Omental fat pad (tissue), 4 donors: Measurements from ENCODE around the gene SYNJ2. TPM values are rescaled to one million over a fixed set of nuclear protein-coding genes. Genes with fewer than 3 reads are reported as not detected.

Experiments used
- ATAC-seq: fragments of 150-250 bp; one replicate; pipeline ENCODE4 v1.9.1; 2016; ENCODE audit warnings: mild to moderate bottlenecking, moderate library complexity; ENCODE audit not compliant: low FRiP score
- DNase-seq: peaks from one replicate; pipeline ENCODE4 v3.0.0-alpha.2; 2019; ENCODE audit warnings: low spot score
- total RNA-seq, 4 donors: library from RNA; depleted of rRNA; stranded (reverse); fragments of >200 nt; gene quantifications; one replicate each; pipeline ENCODE4 v1.1.0, GENCODE V29; 2016
- TF ChIP-seq, protein P1 (sequence below), 3 donors: fragments of 450-650 bp; IDR thresholded peaks; one replicate each; pipeline ENCODE4 v1.5.1; 2016 to 2017; ENCODE audit warnings: antibody characterized with exemption in 3 of 3, mild to moderate bottlenecking in 3 of 3, moderate library complexity in 2 of 3

SYNJ2 gene
- total RNA-seq, 4 donors from 2014 or later = 2.3 to 27.6 (median 6.4) TPM

DNA sequence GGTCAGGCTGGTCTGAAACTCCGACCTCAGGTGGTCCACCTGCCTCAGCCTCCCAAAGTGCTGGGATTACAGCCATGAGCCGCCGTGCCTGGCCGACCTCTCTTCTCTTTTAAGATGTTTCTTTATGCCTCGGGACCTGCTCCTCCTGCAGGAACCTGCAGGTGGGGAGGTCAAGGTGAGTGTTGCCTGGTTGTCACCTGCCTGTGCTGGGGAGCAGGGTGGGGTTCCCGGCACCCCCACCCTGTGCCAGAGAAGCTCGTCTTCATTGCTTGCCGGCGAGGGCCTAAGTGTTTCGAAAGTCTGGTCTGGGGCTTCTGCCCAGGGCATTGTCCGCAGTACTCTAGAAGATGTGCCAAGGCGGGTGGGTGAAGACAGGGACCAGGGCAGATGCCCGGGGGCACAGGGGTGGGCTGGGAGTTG lies 36.0 kb downstream of the SYNJ2 start:
- no peak for DNase-seq
- TF ChIP-seq, protein P1, sequence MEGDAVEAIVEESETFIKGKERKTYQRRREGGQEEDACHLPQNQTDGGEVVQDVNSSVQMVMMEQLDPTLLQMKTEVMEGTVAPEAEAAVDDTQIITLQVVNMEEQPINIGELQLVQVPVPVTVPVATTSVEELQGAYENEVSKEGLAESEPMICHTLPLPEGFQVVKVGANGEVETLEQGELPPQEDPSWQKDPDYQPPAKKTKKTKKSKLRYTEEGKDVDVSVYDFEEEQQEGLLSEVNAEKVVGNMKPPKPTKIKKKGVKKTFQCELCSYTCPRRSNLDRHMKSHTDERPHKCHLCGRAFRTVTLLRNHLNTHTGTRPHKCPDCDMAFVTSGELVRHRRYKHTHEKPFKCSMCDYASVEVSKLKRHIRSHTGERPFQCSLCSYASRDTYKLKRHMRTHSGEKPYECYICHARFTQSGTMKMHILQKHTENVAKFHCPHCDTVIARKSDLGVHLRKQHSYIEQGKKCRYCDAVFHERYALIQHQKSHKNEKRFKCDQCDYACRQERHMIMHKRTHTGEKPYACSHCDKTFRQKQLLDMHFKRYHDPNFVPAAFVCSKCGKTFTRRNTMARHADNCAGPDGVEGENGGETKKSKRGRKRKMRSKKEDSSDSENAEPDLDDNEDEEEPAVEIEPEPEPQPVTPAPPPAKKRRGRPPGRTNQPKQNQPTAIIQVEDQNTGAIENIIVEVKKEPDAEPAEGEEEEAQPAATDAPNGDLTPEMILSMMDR (IDR thresholded peaks at IDR 0.05) = no peak
- ATAC-seq = no peak

DNA sequence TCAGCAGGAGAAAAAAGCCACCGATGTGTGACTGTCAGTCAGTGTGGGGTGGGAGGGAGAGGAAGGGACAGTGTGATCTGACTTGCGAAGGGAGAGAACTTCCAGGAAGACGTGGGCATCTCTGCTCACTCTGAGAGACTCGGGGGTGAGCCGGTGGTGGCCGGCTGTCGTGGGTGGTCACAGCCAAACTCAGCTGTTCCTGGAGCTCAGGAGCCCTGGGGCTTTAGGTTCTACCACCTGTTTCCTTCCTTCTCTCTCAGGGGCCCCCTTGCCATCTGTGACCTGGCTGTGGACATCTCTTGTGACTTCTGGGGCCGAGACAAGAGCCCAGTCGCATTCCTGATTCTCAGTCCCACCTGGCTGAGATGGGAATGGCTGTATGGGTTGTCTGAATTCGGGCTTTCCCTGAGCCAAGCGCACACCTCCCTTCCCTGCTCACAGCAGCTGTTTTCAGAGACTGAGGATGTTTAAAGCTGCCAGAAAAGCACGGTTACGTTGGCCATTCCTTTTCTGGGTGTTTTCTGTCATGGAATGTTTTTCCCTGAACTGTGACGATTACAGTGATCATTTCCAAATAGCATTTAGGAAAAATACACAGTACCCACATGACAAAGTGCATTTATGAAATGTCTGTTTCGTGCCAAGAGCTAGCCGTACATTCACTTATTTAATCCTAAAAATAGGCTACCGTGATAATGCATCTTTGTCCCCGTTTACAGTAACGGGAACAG lies 36.5 kb downstream of the SYNJ2 start:
- TF ChIP-seq, protein P1 (IDR thresholded peaks at IDR 0.05) = no peak
- no peak for ATAC-seq
- DNase-seq = no peak

DNA sequence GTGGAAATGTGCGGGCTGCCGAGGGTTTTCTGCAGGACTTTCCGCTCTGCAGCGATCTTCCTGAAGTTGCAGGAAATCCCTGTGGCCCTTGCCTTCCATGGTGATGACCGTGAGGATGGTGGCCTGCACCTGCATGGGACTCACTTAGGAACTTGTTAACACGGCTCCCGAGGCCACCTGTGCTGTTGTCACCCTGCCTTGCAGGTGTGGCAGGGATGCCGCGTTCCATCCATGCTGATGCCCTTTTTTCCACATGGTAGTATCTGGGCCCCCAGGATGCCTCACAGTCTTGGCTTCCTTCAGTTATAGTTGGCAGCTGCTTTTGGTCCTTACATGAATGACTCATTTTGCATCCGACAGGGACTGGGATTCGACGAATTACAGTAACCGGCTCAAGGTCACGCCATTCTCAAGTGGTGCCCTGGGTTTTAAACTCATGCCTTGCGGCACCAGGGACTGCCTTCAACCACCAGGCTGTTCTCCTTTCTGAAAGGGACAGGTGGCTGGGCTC lies 37.2 kb downstream of the SYNJ2 start:
- no peak for ATAC-seq

DNA sequence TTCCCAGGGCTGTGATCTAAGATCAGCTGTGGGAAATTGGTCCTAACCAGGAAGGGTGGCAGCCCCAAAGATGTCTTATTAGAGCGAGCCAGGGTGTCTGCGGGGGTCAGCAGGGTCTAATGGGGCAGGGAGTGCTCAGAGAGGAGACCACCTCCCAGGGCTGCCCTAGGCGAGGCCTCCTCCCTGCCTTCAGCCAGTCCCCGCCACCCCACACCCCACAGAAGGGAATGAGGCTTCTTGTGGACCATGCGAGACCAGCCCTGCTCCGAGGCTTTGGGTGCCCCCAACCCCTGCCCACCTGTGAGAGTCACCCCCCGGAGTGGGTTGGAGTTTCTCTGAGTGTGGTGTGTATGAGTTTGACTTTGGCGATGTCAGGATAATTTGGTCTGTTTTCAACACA lies 37.8 kb downstream of the SYNJ2 start:
- TF ChIP-seq, protein P1 (IDR thresholded peaks at IDR 0.05) = no peak
- no peak for DNase-seq
- no peak for ATAC-seq

More for the DNA sequence above, 37.2 kb downstream of the SYNJ2 start:
- TF ChIP-seq, protein P1 (IDR thresholded peaks at IDR 0.05) = no peak
- DNase-seq = no peak

DNA sequence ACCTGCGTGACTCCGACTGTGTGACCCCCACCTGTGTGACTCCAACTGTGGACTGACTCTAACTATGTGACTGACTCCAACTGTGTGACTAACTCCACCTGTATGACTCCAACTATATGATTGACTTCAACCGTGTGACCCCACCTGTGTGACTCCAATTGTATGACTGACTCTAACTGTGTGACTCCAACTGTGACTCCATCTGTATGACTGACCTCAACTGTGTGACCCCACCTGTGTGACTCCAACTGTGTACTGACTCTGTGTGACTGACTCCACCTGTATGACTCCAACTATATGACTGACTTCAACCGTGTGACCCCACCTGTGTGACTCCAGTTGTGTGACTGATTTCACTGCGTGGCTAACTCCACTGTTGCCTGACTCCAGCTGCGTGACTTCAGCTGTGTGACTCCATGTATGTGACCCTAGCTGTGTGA lies 38.6 kb downstream of the SYNJ2 start:
- TF ChIP-seq, protein P1 (IDR thresholded peaks at IDR 0.05) = no peak
- DNase-seq (no peak), ATAC-seq (no peak)

DNA sequence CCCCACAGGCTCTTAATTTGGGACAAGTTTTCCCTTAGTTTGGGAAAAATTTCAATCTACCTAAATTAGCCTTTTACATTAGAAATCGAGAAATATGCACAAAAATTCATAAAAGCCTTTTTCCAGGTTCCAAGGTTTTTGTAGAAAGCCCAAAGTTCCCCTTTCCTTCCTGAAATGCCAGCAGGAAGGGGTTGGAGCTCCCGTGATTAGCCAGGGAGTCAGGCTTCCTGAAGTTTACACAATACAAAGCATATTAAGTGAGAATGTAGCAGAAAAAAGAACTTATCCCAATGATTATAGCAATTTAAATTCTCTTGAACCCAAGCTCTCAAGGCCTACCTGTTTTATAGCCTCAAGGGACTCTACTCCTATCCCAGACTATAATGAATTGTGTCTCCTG lies 39.1 kb downstream of the SYNJ2 start:
- DNase-seq (no peak), ATAC-seq (no peak)
- TF ChIP-seq, protein P1 (IDR thresholded peaks at IDR 0.05) = no peak

DNA sequence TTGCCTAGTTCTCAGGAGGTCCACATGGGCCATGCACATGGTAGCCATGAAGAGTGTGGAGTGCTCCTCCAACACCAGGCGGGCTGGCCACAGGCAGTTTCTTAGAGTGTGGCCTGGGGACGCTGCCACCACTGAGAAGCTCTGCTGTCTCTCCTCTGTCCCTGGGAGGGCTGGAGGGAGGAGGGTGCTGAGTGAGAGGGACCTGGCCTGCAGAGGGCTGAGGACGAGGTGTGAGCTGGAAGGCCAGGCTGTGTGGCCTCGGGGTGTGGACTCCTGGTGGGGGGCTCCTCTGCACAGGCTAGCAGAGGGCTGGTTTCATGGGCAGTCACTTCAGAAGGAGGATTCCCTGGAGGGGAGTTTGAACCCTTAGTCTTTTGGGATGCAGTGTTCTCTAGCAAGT lies 39.7 kb downstream of the SYNJ2 start:
- ATAC-seq (no peak), DNase-seq (no peak)

More for the DNA sequence above, 39.7 kb downstream of the SYNJ2 start:
- TF ChIP-seq, protein P1 (IDR thresholded peaks at IDR 0.05) = no peak
